ENCODE measurements around the gene GABRB2.
"Not testable (repeated sequence)": the region's sequence is repeated elsewhere in the genome, so short reads cannot be mapped to it uniquely, and the experiment has no call there.

The GABRB2 gene

DNA sequence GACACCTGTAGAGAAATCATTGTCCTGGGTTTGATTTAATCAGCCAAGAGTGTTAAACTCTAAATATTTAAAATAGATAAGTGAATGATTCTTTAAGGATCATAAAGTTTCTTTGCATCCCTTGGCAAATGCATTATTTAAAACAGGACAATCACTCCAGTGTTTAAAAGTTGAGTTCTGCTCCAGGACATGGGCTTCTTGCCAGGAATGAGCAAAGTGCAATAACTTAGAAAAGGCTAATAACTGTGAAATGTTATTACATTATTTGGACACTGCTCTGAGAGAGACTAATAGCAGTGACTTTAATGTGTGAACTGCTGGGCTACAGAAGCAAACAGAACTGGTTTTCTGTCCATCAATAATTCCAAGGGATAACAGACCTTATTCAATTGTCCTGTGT is 283.3 kb downstream of the GABRB2 start:
- Histone ChIP-seq H3K4me3 (no peak overlapping the region), H3K27ac (no peak overlapping the region)

DNA sequence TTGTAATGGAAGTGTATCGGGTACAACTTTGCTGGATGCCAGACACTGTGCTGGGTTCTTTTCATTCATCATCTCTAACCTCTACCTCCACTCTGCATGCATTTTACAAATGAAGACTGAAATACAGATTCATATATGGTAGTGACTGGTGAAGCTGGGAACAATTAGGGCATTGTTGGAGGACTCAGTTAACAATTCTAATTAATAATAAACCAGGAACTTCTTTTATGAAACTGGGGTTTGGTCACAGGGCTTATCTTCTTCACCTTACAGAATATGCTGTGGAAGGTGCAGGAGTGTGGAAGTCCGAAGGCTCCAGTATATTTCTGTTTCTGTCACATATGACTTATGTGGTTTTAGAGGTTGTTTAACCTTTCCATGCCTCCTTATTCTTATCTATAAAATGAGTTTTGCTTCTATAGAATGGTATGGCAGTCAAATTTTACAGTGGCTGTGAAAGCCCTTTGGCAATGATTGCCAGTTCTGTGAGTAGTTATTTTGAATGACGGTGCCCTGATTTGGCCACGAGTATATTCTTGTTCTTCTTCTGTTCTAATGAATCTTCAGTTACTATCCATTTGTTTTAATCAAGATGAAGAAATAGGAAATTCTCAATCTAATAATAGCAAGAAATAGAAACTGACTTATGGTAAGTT is 284.7 kb downstream of the GABRB2 start:
- Histone ChIP-seq H3K27ac (no peak overlapping the region), H3K4me3 (no peak overlapping the region)

DNA sequence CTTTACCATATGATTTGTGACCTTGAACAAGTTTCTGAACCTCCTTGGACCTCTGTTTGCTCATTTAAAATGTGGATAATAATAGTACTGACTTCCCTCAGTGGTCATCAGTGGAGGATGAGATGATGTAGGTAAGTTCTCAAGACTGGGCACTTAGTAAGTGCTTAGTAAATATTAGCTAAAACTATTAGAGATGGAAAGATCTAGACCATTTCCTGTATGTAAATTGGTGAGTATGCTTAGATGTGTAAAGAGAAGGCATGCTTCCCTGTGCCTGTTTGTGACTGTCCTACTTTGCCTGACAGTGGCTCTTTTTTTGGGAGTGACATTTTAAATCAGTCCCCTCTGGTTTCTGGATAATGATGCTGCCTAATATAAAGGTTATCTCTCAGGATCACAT is 288.1 kb downstream of the GABRB2 start:
- no peak overlapping the region for H3K4me3 ChIP-seq
- no peak overlapping the region for H3K27ac ChIP-seq

DNA sequence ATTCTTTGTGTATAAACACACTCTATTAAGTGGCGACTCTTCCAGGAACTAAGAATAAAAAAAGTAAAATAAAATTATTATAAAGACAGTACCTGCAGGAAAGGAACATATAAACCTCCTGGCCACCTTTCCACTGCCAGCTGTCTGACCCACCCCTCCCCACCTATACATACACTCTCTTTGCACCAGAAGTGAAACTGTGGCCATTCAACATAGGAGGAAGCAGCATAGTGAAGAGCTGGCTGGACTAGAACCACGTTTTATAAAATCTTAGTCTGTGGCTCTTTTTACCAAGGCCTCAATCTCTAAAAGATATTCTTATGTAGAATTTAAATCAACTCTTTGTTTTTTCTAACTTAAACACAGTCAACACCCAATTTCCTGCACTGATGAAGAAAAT is 289.6 kb downstream of the GABRB2 start:
- no peak overlapping the region for H3K4me3 ChIP-seq

DNA sequence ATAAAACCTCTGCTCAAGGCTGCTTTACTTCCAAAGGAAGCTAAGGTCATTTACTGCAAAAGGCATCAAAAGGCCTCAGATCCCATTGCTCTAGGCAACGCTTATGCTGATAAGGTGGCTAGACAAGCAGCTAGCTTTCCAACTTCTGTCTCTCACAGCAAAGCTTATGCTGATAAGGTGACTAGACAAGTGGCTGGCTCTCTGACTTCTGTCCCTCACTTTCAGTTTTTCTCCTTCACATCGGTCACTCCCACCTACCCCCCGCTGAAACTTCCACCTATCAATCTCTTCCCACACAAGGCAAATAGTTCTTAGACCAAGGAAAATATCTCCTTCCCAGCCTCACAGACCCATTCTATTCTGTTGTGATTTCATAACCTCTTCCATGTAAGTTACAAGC is 293.6 kb downstream of the GABRB2 start:
- H3K27ac ChIP-seq, H3K4me3 ChIP-seq: not testable (repeated sequence)

More for the DNA sequence above, 289.6 kb downstream of the GABRB2 start:
- H3K27ac ChIP-seq, result no peak overlapping the region

DNA sequence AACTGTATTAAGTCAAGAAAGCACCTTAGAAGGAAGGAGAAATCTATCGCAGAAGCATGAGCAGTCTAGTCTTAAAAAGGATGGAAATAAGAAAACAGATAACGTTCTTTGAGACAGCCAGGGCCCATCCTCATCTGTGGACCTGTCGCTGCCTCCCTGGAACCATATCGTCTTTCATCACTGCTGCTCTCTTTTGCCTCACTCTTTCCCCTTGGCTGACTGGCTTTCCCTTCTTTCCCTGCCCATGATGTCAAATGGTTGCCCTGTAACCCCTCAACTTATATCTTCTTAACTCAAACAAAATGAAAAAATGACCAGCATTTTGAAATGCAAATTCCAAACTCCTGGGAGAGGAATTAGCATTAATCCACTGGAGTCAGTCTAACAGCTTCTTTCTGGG is 299.8 kb downstream of the GABRB2 start:
- no peak overlapping the region for H3K27ac ChIP-seq
- H3K4me3 ChIP-seq, result no peak overlapping the region

DNA sequence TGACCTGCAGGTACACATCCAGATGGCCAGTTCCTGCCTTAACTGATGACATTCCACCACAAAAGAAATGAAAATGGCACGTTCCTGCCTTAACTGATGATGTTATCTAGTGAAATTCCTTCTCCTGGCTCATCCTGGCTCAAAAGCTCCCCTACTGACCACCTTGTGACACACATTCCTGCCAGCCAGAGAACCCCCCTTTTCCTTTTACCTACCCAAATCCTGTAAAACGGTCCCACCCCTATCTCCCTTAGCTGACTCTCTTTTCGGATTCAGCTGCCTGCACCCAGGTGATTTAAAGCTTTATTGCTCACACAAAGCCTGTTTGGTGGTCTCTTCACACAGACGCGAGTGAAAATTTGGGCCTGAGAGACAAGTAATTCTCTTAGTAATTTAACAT is 300.7 kb downstream of the GABRB2 start:
- H3K27ac ChIP-seq, H3K4me3 ChIP-seq: not testable (repeated sequence)

All from skin epidermis (tissue), 12 donors.